GM12878 (cell line): ENCODE results near the gene FBXO5. TPM values are rescaled to one million over a fixed set of nuclear protein-coding genes. Genes with fewer than 3 reads are reported as not detected.

Experiments used
- ATAC-seq: fragments of 200-7000 bp; cut with Tn5 transposase; 3 replicates; pipeline ENCODE4 v1.9.1; 2020; ENCODE audit warnings: mild to moderate bottlenecking, moderate library complexity
- BruUV-seq: library from RNA; stranded (reverse); fragments of 400-500 nt; replicated peaks from 2 replicates; lab custom pipeline; 2021; lab: Mats Ljungman, UMichigan
- CTCF ChIA-PET: fragments of 300-600 bp; sonication (Branson Sonifier 250); formaldehyde crosslinking; extraction: SDS; loops from one replicate; lab custom pipeline; 2021; ENCODE audit warnings: inconsistent platforms; lab: Yijun Ruan, JAX
- POLR2A ChIA-PET: fragments of 350-600 bp; formaldehyde crosslinking; extraction: SDS; loops from one replicate; lab custom pipeline; 2021; ENCODE audit warnings: inconsistent platforms; lab: Charles Lee
- RAD21 ChIA-PET: fragments of 300-600 bp; sonication (Branson Sonifier 250); formaldehyde crosslinking; loops from one replicate; lab custom pipeline; 2023; ENCODE audit warnings: antibody characterized with exemption; ENCODE audit not compliant: unreplicated experiment; lab: Charles Lee
- SMC1A ChIA-PET: fragments of 300-600 bp; sonication (Branson Sonifier 250); formaldehyde crosslinking; loops from one replicate; lab custom pipeline; 2023; ENCODE audit not compliant: unreplicated experiment, uncharacterized antibody; lab: Charles Lee
- DNase-seq: peaks from one replicate; pipeline ENCODE4 v3.0.0-alpha.2; 2011; ENCODE audit warnings: low read depth, low spot score
- FAIRE-seq: peaks from 3 replicates; lab custom pipeline; 2011; peaks lifted over from hg19 to GRCh38; lab: Jason Lieb, UNC
- H2AFZ ChIP-seq: 2 replicates; pipeline ENCODE4 v1.6.0; 2011; ENCODE audit warnings: low read depth, low read length, control low read depth; ENCODE audit not compliant: control insufficient read depth
- H3K27ac ChIP-seq: 2 replicates; pipeline ENCODE4 v1.5.1; 2011; ENCODE audit warnings: control low read depth; ENCODE audit not compliant: control insufficient read depth, insufficient read depth
- H3K27me3 ChIP-seq, 2 experiments: replicated peaks in 1 of 2; 2 replicates each; pipeline versions ENCODE4 v1.6.0 to v1.6.1; 2011; ENCODE audit warnings: low read length in 1 of 2; ENCODE audit not compliant: control insufficient read depth in 2 of 2, insufficient read depth in 2 of 2
- H3K36me3 ChIP-seq, 2 experiments: 2 replicates each; pipeline ENCODE4 v1.5.1; 2011; ENCODE audit warnings: low read length in 1 of 2; ENCODE audit not compliant: control insufficient read depth in 2 of 2, insufficient read depth in 2 of 2
- H3K4me1 ChIP-seq: 2 replicates; pipeline ENCODE4 v1.6.1; 2011; ENCODE audit warnings: mild to moderate bottlenecking, low read length, moderate library complexity, mixed read lengths; ENCODE audit not compliant: control insufficient read depth, insufficient read depth
- H3K4me2 ChIP-seq: 2 replicates; pipeline ENCODE4 v1.6.0; 2011; ENCODE audit warnings: control low read depth; ENCODE audit not compliant: control insufficient read depth, insufficient read depth
- H3K4me3 ChIP-seq: fragments of 200-600 bp; sonication (generic); 2 replicates; pipeline ENCODE4 v1.5.1; 2016
- H3K79me2 ChIP-seq: 2 replicates; pipeline ENCODE4 v1.6.0; 2011; ENCODE audit warnings: low read length; ENCODE audit not compliant: control insufficient read depth, insufficient read depth
- H3K9ac ChIP-seq: 2 replicates; pipeline ENCODE4 v1.8.0; 2011; ENCODE audit warnings: low read length, control low read depth, mixed read lengths; ENCODE audit not compliant: control insufficient read depth, insufficient read depth
- H3K9me3 ChIP-seq: replicated peaks from 3 replicates; pipeline ENCODE4 v1.5.1; 2011; ENCODE audit warnings: mild to moderate bottlenecking, low read length; ENCODE audit not compliant: control insufficient read depth, insufficient read depth
- H4K20me1 ChIP-seq: 2 replicates; pipeline ENCODE4 v1.6.0; 2011; ENCODE audit not compliant: control insufficient read depth, insufficient read depth
- JUNB ChIP-seq: IDR thresholded peaks from 2 replicates; pipeline ENCODE4 v1.6.1; 2016; ENCODE audit warnings: antibody characterized with exemption, mild to moderate bottlenecking
- MLLT1 ChIP-seq: fragments of 450-650 bp; IDR thresholded peaks from 2 replicates; pipeline ENCODE4 v1.6.1; 2016; ENCODE audit warnings: mild to moderate bottlenecking
- NFYA ChIP-seq: IDR thresholded peaks from 2 replicates; pipeline ENCODE4 v1.6.1; 2011; ENCODE audit warnings: low read depth, mild to moderate bottlenecking, low read length, improper control_type of control experiment, borderline replicate concordance
- WGBS: methylation state at CpG from one replicate; pipeline ENCODE4 v1.1.6; 2016; ENCODE audit warnings: low lambda C conversion rate; ENCODE audit not compliant: insufficient replicate concordance, insufficient coverage; ENCODE audit errors: missing lambda C conversion rate; 5-methylcytosine and 5-hydroxymethylcytosine counted together
- in situ Hi-C: fragments of 300-500 bp; cut with MboI; formaldehyde crosslinking; loops from 9 replicates; pipeline ENCODE4 v1.14.3; 2018; ENCODE audit warnings: mixed read lengths
- intact Hi-C: fragments of 100-400 bp; cut with micrococcal nuclease; formaldehyde crosslinking; loops from one replicate; pipeline ENCODE4 v1.14.2; 2022; ENCODE audit not compliant: unreplicated experiment
- polyA plus RNA-seq, 11 experiments: library from polyadenylated mRNA; depleted of rRNA in 4 of 11; unstranded in 6 of 11; stranded (reverse) in 5 of 11; fragments of >200 nt; fragmentation: Nextera tagmentation in 4 of 11; fragmentation: Illumina TruSeq in 1 of 11; extraction: Ambion mirVana in 4 of 11; extraction: Trizol in 1 of 11; gene quantifications; 1 replicate in 1 of 11; 2 replicates in 10 of 11; pipeline versions ENCODE4 v1.2.1 to v1.2.3, GENCODE V29; 2011 to 2016; ENCODE audit warnings: inconsistent platforms in 2 of 11, missing spikeins in 2 of 11, low read depth in 1 of 11
- total RNA-seq, 4 experiments: library from RNA; depleted of rRNA in 3 of 4; stranded (reverse); fragments of >200 nt in 3 of 4; fragmentation: Illumina TruSeq in 1 of 4; extraction: Trizol in 1 of 4; gene quantifications; 2 replicates each; pipeline versions ENCODE4 v1.2.1 to v1.2.3, GENCODE V29; 2013 to 2021

FBXO5 gene
- total and polyA plus RNA-seq, 10 of the 15 experiments (the other 5 are each of a cell fraction or from before 2014, with no cell fraction given) = 13.6 to 62.2 (median 37.7) TPM

GRCh38 chr6:152981989-152982903, 595 bp downstream of the FBXO5 start (continued):
- TF ChIP-seq MLLT1 = 0 out of 2 replicates have a peak, but pooled peaks have one; percentile 12

GRCh38 chr6:152981219-152981618, 1.6 kb downstream of the FBXO5 start:
- Histone ChIP-seq H3K9ac (peak overlapping the region; percentile 83), H3K4me1 (peaks cover 7% of the 10 kb centered on the region), H2AFZ (no peak overlapping the region), H3K79me2 (peaks cover 93% of the 10 kb centered on the region), H3K27ac (no peak overlapping the region; the same call in 1 of the 2 replicates), H3K4me2 (peak overlapping the region; percentile 81), H3K27me3 (no peaks in the 10 kb centered on the region), H3K36me3 (peaks cover 0 to 9% of the 10 kb centered on the region in 2 experiments; a peak in 1 of 4 replicates), H4K20me1 (no peaks in the 10 kb centered on the region), H3K4me3 (peak overlapping the region; percentile 72), H3K9me3 (no peaks in the 10 kb centered on the region; the same call in 1 of the 3 replicates)
- ATAC-seq (no peak), DNase-seq (no peak), FAIRE-seq (no peak)
- BruUV-seq = TSS peak; percentile 61
- ChIA-PET SMC1A (interaction anchor here (0.6 to 0.7 kb wide), 2 partner anchors 8 to 198 kb away, joined by 4 read pairs; no protein-coding TSS in a partner anchor), POLR2A (no interaction called here), CTCF (no interaction called here), RAD21 (no interaction called here)
- intact Hi-C loops = loop anchor here (5.0 kb wide), 4 partner anchors 111 to 1589 kb away; partner anchors contain the start of genes RMND1 and ZBTB2
- in situ Hi-C loops = loop anchor here (25.0 kb wide), 3 partner anchors 1256 to 1756 kb away; partner anchors contain the start of gene SCAF8
- 0% methylated on average over 2 of the region's 2 CpGs for WGBS
- TF ChIP-seq NFYA (no peak), JUNB (peak; percentile 22; the same call in 1 of the 2 replicates)
